GM21723 (cell line): ENCODE results near the gene FBLN2.

ENCODE experiments used
- ATAC-seq: cut with Tn5 transposase; IDR thresholded peaks from one replicate; pipeline ENCODE4 v1.9.1; 2021; ENCODE audit warnings: mild to moderate bottlenecking, moderate library complexity; ENCODE audit not compliant: unreplicated experiment

FBLN2 gene

DNA sequence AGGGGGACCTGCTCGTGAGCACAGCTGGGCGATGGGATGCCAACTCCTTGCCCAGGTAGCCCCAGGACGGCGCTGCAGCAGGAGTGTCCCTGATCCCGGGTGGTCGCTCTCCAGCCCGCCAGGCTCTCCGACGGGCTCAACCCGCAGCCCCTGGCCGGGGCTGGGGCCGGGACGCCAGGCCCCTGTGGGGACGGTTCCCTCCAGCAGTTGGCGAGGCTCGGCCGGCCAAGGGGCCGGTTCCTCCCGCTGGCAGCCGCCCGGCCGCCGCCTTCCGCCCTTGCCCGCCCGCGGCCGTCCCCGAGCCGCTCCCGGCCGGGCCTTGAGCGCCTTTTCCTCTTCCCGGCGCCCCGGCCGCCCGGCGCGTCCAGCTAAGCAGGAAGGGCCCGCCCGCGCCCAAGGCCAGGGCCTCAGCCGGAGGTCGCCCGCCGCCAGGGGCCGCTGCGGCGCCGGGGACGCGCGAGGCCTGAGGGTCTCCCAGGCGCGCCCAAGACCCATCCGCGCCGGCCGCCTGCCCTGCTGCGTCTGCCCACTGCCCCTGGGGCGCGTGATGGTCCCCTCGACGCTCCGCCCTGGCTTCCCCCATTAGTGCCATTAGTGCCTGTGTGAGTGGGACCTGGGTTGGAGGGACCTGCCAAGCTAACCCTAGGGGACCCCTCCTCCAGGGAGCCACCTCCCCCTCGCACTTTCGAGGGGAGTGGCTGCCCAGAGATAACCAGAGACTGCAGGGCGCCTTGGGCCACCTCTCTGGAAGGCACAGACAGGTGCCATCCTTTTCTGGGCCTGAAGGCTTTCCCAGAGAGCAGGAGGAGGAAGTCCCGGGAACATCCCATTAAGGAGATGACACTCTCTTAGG, 106.4 kb downstream of the FBLN2 start:
- ATAC-seq = no peak

DNA sequence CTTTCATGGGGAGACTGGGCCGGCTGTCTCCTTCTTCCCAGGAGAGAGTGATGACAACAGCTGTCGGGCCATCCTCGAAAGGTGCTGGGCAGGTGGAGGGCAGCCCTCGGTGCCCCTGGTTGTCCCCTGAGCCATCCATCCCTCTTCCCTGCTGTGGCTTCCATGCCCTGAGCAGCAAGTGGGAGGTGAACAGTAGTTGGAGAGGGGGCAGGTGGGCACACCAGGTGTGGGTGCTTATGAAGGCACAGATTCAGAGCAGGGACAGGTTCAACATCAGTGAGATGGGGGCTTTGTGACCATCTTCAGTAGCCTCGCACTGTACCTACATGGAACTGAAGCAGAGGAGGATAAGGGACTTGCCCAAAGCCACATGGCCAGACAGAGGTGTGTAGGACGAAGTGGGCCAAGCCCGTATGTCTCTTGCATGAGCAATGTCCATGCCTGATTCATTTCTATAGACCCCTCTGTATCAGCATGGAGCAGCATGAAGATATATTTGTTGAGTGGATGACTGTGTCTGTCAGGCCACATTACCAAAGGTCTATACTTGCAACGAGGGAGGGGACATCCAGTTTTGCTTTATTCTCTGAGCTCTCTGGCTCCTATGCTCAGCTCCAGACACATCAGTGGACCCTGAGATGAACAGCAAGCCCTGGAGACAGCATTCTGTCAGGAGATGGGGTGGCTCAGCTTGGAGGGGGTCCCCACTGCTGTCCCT, 107.8 kb downstream of the FBLN2 start:
- ATAC-seq = no peak

DNA sequence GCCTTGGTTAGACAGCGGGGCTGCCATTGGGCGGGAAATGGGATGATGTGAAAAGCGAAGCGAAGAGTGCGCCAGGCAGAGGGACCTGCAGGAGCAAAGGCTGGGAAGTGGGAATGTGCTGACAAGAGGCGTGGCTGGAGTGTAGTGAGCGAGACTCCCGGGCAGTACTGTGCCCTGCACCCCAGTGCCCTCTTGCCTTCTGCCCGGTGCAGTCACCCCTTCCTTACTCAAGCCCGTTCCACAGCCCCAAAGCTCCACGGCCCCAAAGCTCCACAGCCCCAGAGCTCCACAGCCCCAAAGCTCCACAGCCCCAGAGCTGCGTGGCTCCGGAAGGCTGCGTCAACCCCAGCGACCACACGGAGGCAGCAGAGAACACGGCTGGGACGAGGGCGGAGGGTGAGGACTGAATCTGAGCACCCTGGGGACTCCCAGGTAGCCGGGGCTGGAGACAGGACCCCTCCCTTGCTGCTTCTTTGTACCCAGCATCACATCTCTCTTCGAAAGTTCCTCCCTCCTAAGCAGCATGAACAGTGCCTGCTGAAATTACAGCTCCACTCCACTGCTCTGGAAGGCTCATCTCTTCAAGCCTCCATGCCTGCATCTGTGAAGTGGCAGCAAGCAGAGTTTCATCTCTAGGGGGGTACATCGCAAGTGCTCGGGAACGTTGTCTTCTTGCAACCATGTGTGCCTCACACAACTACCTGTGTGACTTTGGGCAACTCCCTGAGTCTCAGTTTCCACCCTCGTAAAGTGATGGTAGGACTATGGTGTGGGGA, 108.9 kb downstream of the FBLN2 start:
- peak; percentile 66 for ATAC-seq

GRCh38 chr3:13658681-13659080, 109.8 kb downstream of the FBLN2 start:
- ATAC-seq = no peak

DNA sequence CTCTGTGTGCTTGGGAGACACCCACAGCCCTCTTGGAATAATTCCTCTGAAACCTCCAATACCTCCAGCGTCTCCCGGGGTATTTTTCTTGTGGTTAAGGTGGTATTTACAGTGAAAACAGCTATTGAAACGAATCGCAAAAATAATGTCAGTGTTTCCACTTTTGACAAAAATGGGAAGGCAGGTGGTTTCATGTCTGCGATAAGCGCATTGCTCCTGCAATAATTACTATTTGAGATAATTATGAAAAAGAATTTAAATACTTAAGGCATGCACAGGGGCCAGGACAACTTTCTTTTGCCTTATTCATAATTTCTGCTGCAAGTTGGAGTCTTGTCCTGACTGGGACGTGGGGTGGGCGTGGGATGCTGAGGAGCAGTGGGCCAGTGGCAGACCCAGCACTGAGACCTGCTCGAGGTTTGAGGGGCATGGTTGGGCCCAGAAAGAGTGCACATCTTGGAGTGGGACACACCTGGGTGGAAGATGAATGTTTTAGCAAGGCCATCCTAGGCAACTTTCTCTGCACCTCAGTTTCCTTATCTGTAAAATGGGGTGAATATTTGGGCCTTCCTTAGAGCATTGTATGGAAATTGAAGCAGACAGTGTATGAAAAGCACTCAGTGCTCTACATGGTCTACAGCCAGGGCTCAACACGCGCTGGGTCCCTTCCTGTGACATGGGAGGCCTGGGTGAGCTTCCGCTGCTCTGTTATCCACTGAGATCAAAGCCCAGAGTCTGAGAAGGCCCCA, 110.5 kb downstream of the FBLN2 start:
- no peak for ATAC-seq

- ATAC-seq = no peak
These were observed 111.3 kb downstream of the FBLN2 start for GRCh38 chr3:13660042-13660874.

DNA sequence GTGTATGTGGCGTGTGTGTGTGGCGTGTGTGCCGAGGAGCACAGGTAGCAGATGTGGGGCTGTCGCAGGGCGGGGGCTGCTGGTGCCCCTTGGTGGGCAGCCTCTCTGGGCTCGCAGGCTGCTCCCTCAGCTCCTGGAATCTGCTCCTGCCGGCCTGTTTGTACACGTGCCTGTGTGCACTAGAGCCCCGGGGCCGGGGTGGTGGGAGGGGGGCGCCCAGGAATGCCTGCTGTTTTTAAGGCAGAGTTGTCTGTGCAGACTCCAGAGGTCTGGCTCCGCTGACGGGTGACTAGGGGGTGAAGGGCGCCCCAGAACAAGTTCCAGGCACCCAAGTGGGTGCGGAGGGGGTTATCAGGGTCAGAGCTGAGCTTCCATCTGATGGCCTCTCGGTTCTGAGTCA, 112.2 kb downstream of the FBLN2 start:
- no peak for ATAC-seq

GRCh38 chr3:13662238-13662847, 113.4 kb downstream of the FBLN2 start:
- ATAC-seq = no peak

GRCh38 chr3:13663781-13664535, 115.0 kb downstream of the FBLN2 start:
- ATAC-seq = no peak

DNA sequence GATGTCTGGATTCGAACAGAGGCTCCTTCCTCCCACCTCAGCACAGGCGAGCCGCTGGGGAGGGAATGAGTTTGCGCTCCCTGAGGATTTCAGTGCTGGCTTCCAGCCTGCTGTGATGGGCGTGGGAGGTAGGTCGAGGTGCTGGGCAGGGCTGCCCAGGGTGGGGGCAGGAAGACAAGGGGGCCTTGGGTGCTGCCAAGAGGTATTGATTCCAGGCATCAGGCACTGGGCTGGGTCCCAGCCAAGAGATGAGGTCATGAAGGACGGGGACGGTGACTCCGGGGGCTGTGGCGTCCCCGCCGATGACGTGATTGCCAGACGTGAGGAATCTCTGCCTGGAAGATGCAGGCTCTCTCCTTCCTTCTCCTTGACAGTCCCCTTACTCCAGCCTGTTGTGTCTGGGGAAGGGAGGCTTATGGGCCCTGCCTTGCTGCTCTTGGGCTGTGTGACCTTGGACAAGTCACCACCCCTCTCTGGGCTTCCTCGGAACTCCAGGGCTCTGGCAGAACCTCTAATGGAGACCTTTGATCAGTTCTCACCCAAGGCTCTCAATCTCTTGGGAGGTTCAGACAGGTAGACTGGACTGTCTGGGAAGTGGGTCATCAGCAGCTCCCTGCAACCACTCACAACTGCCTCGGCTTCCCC, 116.8 kb downstream of the FBLN2 start:
- no peak for ATAC-seq

GRCh38 chr3:13666227-13666619, 117.3 kb downstream of the FBLN2 start:
- ATAC-seq = no peak

DNA sequence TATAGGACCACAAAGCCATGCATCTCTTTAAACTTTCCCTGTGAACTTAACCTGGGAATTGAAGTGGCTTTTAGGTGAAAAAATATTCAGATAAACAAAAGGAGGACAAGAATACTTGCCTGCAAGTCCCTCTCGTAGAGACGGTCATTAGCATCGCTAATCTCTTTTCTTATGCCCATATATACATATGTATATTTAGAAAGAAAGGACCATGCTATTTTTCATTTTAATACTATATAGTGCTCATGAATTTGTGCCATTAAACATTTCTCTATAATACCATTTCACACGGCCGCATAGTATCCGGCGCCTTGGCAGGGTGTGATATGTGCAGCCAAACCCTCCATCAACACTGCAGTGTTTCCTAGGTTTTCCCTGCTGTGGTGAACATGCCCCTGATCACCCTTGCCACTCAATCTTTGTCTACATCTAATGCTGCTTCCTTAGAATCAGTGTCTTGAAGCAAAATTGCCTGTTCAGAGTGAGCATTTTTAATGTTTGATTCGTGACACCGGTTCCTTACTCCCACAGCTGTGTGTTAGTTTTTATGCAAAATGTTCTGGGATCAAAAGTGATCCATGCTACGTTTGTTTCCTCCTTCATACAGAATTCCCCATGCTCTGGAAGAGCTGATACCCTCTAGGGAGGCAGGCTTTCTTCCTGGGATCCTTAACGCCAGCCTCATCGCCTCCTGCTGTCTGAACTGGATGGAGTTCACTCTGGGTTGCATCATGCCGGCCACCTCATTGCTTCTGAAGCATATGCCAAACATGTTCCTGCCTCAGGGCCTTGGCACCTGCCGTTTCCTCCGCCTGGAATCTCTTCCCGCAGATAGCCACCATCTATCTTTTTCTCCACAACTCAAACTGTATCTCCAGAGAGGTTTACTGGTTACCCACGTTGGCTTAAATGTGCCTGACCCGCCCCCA, 118.1 kb downstream of the FBLN2 start:
- no peak for ATAC-seq

- ATAC-seq = no peak
These were observed 119.2 kb downstream of the FBLN2 start for GRCh38 chr3:13668136-13668535.

- no peak for ATAC-seq
These were observed 120.5 kb downstream of the FBLN2 start for GRCh38 chr3:13669457-13669856.

- ATAC-seq = no peak
These were observed 121.4 kb downstream of the FBLN2 start for GRCh38 chr3:13670292-13670691.

DNA sequence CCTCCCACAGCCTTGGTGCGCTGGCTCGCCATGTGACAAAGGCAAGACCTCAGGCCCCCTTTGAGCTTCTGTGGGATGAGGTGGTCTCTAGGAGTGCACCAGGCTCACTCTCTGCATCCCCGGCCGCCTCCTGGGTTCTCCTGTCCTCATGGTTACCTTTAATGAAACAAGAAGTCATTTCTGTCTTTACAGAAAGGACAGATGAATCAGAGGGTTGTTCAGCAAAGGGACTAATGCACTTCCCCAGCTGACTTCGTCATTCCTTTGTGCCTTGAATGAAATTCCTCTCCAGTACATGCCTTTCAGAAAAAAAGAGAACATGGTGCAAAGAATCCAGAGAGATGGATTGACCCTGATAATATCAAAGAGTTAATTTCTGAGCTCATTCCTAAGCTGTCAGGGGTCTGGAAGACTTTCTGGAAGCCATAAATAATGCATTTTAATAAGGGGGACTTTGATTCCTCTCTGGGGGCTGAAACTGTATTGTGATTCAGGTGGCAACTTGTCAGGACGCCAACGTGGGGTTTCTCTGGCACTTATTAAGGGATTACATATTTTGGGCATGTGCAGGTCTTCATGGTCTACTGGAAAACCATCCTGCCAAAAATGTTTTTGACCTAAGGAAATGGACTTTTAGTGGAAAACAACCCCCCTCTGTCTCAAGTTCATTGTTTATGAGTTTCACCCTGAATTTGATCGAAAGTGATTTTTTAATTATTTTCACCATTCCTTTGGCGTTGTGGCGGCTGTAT, 122.7 kb downstream of the FBLN2 start:
- no peak for ATAC-seq

GRCh38 chr3:13673207-13673606, 124.3 kb downstream of the FBLN2 start:
- no peak for ATAC-seq
